ENCODE results near the gene SCLY. TPM values are rescaled to one million over a fixed set of nuclear protein-coding genes. Genes with fewer than 3 reads are reported as not detected.
"Not testable (repeated sequence)": the region's sequence is repeated elsewhere in the genome, so short reads cannot be mapped to it uniquely, and the experiment has no call there.

The SCLY gene
- total and polyA plus RNA-seq, 2 experiments from 2014 or later: 16.6 to 25.2 TPM

DNA sequence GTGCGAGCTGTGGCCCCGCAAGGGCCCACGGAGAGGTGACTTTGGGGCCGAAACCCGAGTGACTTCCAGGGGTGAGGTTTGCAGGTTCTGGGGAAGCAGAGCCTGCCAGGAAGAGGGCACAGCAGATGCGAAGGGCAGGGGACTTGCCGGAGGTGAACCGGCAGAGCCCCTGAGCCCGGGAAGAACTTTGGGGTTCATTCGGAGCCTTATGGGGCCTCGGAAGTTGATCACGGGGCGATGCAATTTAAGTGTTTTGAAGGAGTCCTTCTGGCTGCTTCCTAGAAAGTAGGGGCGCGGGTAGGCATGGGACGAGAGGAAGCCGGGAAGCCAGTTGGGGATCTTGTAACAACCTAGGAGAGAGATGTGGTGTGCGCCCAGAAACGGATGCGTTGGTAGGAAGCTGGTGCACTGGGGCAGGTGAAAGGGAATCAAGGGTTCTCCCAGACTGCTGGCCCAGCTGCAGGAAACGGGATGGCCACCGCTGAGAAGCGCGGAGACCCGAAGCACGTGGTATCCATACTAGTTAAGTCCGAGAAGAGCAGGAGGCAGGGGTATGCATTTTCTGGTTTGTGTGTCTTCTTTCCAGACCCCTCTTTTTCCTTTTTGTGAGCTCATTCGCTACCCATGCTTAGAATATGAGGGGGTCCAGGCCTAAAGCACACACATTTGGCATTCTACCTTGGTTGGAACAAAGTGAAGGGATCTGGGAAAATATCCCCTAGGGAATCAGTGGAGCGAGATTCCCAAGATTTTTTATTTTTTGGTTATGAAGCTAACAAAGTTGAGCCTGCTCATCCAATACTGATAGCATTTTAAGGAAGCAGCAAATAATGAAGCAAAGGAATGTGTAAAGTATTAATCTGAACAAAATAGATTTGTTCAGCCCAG, 758 bp downstream of the SCLY start:
- TF ChIP-seq, protein P1, sequence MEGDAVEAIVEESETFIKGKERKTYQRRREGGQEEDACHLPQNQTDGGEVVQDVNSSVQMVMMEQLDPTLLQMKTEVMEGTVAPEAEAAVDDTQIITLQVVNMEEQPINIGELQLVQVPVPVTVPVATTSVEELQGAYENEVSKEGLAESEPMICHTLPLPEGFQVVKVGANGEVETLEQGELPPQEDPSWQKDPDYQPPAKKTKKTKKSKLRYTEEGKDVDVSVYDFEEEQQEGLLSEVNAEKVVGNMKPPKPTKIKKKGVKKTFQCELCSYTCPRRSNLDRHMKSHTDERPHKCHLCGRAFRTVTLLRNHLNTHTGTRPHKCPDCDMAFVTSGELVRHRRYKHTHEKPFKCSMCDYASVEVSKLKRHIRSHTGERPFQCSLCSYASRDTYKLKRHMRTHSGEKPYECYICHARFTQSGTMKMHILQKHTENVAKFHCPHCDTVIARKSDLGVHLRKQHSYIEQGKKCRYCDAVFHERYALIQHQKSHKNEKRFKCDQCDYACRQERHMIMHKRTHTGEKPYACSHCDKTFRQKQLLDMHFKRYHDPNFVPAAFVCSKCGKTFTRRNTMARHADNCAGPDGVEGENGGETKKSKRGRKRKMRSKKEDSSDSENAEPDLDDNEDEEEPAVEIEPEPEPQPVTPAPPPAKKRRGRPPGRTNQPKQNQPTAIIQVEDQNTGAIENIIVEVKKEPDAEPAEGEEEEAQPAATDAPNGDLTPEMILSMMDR (IDR thresholded peaks at IDR 0.05; ENCODE audit: low read depth, low read length): no peak
- Histone ChIP-seq H3K27me3 (no peaks in the 10 kb centered on the region), H3K4me1 (ENCODE audit: low read depth) (peaks cover 4% of the 10 kb centered on the region), H3K9me3 (ENCODE audit: low read depth) (no peaks in the 10 kb centered on the region), H3K36me3 (peaks cover 6% of the 10 kb centered on the region), H3K27ac (no peak overlapping the region), H3K4me3 (peak overlapping the region; percentile 72)
- DNase-seq (ENCODE audit: low read depth in 1 of 2, low spot score in 1 of 2): peak; percentile 46 to 51

DNA sequence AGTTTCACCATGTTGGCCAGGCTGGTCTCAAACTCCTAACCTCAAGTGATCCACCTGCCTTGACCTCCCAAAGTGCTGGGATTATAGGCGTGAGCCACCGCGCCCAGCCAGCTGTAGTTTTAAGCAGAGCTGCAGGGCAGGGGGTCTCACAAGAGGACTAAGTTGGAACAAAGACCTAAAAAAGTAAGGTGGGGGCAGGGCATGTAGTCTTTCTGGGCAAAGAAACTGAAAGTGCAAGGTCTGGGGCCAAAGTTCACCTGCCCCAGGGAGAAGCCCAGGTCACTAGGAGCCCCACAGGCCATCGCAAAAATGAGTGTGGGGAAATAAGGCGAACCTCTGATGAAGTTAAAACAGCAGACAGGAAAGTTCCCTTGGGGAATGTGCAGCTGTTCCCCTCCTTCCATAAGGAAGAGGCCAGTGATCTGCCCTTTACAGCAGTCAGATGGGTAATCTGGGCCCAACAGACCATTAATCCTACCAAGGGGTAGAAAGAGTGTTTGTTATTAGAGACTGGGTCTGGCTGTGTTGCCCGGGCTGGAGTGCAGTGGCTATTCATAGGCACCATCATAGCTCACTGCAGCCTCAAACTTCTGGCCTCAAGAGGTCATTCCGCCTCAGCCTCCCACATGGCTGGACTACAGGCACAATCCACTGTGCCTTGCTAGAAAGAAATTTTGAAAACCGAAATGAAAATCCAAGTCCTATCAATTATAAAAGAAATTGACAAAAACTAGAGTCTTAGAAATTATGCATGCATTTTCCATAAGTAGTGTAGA, 2.8 kb downstream of the SCLY start:
- Histone ChIP-seq H3K4me3 (no peak overlapping the region), H3K4me1 (ENCODE audit: low read depth) (peaks cover 4% of the 10 kb centered on the region), H3K27me3 (no peaks in the 10 kb centered on the region), H3K36me3 (peaks cover 13% of the 10 kb centered on the region), H3K9me3 (ENCODE audit: low read depth) (no peaks in the 10 kb centered on the region), H3K27ac (no peak overlapping the region)
- TF ChIP-seq, protein P1 (IDR thresholded peaks at IDR 0.05; ENCODE audit: low read depth, low read length): no peak
- DNase-seq (ENCODE audit: low read depth in 1 of 2, low spot score in 1 of 2): no peak

DNA sequence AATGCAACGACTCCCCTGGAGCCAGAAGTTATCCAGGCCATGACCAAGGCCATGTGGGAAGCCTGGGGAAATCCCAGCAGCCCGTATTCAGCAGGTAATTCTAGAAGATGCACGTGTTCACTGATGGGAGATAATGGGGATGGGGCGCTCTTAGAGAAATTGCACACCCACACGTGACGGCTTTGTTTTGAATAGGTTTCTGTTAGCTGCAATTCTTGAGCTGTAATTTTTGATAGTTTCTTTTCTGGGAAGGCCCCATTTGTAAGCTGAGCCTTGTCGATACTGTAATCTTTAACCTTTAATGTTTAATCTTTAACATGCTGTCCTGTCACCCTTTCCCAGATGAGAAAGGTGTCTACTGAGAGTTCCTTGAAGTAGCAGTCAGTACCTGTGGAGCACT, 3.6 kb downstream of the SCLY start:
- no peak overlapping the region for H3K4me3 ChIP-seq
- no peaks in the 10 kb centered on the region for H3K9me3 ChIP-seq (ENCODE audit: low read depth)
- H3K27me3 ChIP-seq: no peaks in the 10 kb centered on the region
- peaks cover 4% of the 10 kb centered on the region for H3K4me1 ChIP-seq (ENCODE audit: low read depth)
- TF ChIP-seq, protein P1 (IDR thresholded peaks at IDR 0.05; ENCODE audit: low read depth, low read length): no peak
- H3K36me3 ChIP-seq: peaks cover 21% of the 10 kb centered on the region
- no peak for DNase-seq (ENCODE audit: low read depth in 1 of 2, low spot score in 1 of 2)
- H3K27ac ChIP-seq: no peak overlapping the region

DNA sequence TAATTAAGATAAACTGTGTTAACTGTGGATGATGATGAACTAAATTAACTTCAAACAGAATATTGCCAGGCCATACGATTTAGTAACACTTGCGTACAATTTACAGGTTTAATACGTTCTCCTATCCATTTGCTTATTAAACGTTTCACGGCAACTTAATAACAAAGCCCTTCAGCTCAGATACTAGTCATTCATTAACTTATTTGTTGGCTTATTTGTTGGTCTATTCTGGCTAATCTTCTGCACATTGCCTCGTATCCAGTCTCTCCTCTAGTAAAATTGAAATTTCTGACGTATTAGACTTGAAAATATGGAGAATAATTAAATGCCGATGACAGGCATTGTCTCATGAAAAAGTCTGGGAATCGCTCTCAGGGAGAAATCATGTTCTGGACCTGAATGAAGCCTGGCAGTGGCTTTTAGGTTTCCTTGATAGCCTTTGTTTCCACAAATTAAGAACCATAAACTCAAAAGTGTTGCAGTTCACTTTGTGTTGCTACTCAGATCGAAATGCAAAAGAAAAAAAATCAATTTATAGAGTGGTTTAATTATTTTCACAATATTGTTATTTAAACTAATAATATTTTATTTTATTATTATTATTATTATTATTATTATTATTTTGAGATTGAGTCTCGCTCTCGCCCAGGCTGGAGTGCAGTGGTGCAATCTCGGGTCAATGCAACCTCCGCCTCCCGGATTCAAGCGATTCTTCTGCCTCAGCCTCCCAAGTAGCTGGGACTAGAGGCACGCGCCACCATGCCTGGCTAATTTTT, 4.5 kb downstream of the SCLY start:
- Histone ChIP-seq H3K4me1 (ENCODE audit: low read depth) (no peaks in the 10 kb centered on the region), H3K4me3 (no peak overlapping the region), H3K36me3 (peaks cover 24% of the 10 kb centered on the region), H3K9me3 (ENCODE audit: low read depth) (no peaks in the 10 kb centered on the region), H3K27ac (no peak overlapping the region), H3K27me3 (no peaks in the 10 kb centered on the region)
- TF ChIP-seq, protein P1 (IDR thresholded peaks at IDR 0.05; ENCODE audit: low read depth, low read length): no peak
- no peak for DNase-seq (ENCODE audit: low read depth in 1 of 2, low spot score in 1 of 2)

DNA sequence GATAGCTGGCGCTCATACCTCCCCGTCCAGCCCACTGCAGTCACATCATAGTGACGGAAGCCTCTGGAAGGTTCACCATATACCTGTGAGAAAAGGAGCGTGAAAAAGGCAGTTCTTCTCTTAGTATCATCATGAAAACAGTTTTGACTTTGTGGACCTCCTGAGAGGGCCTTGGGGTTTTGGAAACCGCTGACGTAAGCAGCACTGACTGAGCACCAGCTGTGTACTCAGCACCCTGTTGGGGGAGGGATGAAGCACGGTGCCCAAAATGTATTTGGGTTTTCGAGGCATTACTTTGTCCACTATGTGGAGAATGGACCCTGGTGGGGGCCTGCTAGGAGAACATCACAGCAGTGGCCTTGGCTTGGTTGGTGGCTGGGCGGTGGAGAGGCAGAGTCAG, 5.4 kb downstream of the SCLY start:
- Histone ChIP-seq H3K9me3 (ENCODE audit: low read depth) (no peaks in the 10 kb centered on the region), H3K27ac (no peak overlapping the region), H3K4me3 (no peak overlapping the region), H3K36me3 (peaks cover 24% of the 10 kb centered on the region), H3K4me1 (ENCODE audit: low read depth) (no peaks in the 10 kb centered on the region), H3K27me3 (no peaks in the 10 kb centered on the region)
- no peak for DNase-seq (ENCODE audit: low read depth in 1 of 2, low spot score in 1 of 2)
- TF ChIP-seq, protein P1 (IDR thresholded peaks at IDR 0.05; ENCODE audit: low read depth, low read length): no peak

DNA sequence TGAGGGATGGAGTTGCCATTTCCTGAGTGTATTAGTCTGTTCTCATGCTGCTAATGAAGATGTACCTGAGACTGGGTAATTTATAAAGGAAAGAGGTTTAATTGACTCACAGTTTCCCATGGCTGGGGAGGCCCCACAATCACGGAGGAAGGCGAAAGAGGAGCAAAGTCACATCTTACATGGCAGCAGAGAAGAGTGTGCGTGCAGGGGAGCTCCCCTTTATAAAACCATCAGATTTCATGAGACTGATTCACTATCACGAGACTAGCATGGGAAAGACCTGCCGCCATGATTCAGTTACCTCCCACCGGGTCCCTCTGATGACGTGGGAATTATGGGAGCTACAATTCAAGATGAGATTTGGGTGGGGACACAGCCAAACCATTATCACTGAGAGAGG, 5.9 kb downstream of the SCLY start:
- H3K9me3 ChIP-seq (ENCODE audit: low read depth); H3K27ac ChIP-seq; DNase-seq (ENCODE audit: low read depth in 1 of 2, low spot score in 1 of 2); H3K27me3 ChIP-seq; H3K4me1 ChIP-seq (ENCODE audit: low read depth); H3K4me3 ChIP-seq: not testable (repeated sequence)
- peaks cover 24% of the 10 kb centered on the region for H3K36me3 ChIP-seq
